Liver (tissue), 9 donors: Measurements from ENCODE around the gene BBS4. TPM values are rescaled to one million over a fixed set of nuclear protein-coding genes. Genes with fewer than 3 reads are reported as not detected.

Experiments
- DNase-seq: peaks from one replicate; pipeline ENCODE4 v3.0.0-alpha.2; 2017; ENCODE audit warnings: low spot score
- H3K27ac ChIP-seq, 2 donors: one replicate each; pipeline ENCODE4 v1.7.0; 2013; ENCODE audit warnings: inconsistent platforms in 2 of 2, low read length in 2 of 2, control low read depth in 1 of 2, low read depth in 1 of 2, mild to moderate bottlenecking in 1 of 2
- H3K27me3 ChIP-seq, 4 donors: one replicate each; pipeline versions ENCODE4 v1.6.1 to v1.7.0; 2013; ENCODE audit warnings: low read length in 3 of 4, inconsistent platforms in 1 of 4, mild to moderate bottlenecking in 1 of 4, moderate library complexity in 1 of 4; ENCODE audit not compliant: control insufficient read depth in 4 of 4, insufficient read depth in 4 of 4
- H3K36me3 ChIP-seq, 4 donors: one replicate each; pipeline versions ENCODE4 v1.6.1 to v1.7.0; 2013; ENCODE audit warnings: low read length in 3 of 4, mild to moderate bottlenecking in 3 of 4, low read depth in 1 of 4, moderate library complexity in 1 of 4; ENCODE audit not compliant: control insufficient read depth in 4 of 4, insufficient read depth in 3 of 4
- H3K4me1 ChIP-seq, 4 donors: one replicate each; pipeline versions ENCODE4 v1.6.1 to v1.7.0; 2013; ENCODE audit warnings: low read length in 3 of 4, mild to moderate bottlenecking in 3 of 4, moderate library complexity in 1 of 4; ENCODE audit not compliant: control insufficient read depth in 4 of 4, insufficient read depth in 4 of 4
- H3K4me3 ChIP-seq, 3 donors: one replicate each; pipeline versions ENCODE4 v1.6.1 to v1.7.0; 2013; ENCODE audit warnings: low read length in 3 of 3, control low read depth in 1 of 3, low read depth in 1 of 3, mild to moderate bottlenecking in 1 of 3
- H3K9ac ChIP-seq, 2 donors: one replicate each; pipeline ENCODE4 v1.7.0; 2013; ENCODE audit warnings: low read length in 2 of 2, mild to moderate bottlenecking in 2 of 2, moderate library complexity in 2 of 2, control low read depth in 1 of 2, low read depth in 1 of 2
- H3K9me3 ChIP-seq, 4 donors: one replicate each; pipeline versions ENCODE4 v1.6.1 to v1.7.0; 2013; ENCODE audit warnings: low read length in 3 of 4; ENCODE audit not compliant: control insufficient read depth in 4 of 4
- EGR1 ChIP-seq, 2 donors: IDR thresholded peaks; 2 replicates each; pipeline ENCODE4 v1.6.1; 2016 to 2018; ENCODE audit warnings: antibody characterized with exemption in 2 of 2, low read depth in 2 of 2
- FOXA1 ChIP-seq: IDR thresholded peaks from 2 replicates; pipeline ENCODE4 v1.6.1; 2016; ENCODE audit warnings: antibody characterized with exemption
- FOXA2 ChIP-seq: IDR thresholded peaks from 2 replicates; pipeline ENCODE4 v1.6.1; 2016; ENCODE audit warnings: antibody characterized with exemption
- GABPA ChIP-seq, 2 donors: IDR thresholded peaks in 1 of 2; conservative IDR thresholded peaks in 1 of 2; 2 replicates each; pipeline ENCODE4 v1.6.1; 2016; ENCODE audit warnings: antibody characterized with exemption in 2 of 2, mild to moderate bottlenecking in 1 of 2, moderate library complexity in 1 of 2
- HNF4A ChIP-seq, 2 donors: conservative IDR thresholded peaks; 2 replicates each; pipeline ENCODE4 v1.6.1; 2016; ENCODE audit warnings: antibody characterized with exemption in 2 of 2, mild to moderate bottlenecking in 2 of 2
- HNF4G ChIP-seq: IDR thresholded peaks from 2 replicates; pipeline ENCODE4 v1.6.1; 2016; ENCODE audit warnings: antibody characterized with exemption
- JUND ChIP-seq, 2 donors: IDR thresholded peaks; 2 replicates each; pipeline ENCODE4 v1.6.1; 2016; ENCODE audit warnings: antibody characterized with exemption in 2 of 2
- MAX ChIP-seq: IDR thresholded peaks from 2 replicates; pipeline ENCODE4 v1.6.1; 2016; ENCODE audit warnings: antibody characterized with exemption
- NR2F2 ChIP-seq: IDR thresholded peaks from 2 replicates; pipeline ENCODE4 v1.6.1; 2016; ENCODE audit warnings: antibody characterized with exemption
- RXRA ChIP-seq, 2 donors: IDR thresholded peaks; 2 replicates each; pipeline ENCODE4 v1.6.1; 2017 to 2018; ENCODE audit warnings: antibody characterized with exemption in 2 of 2, mild to moderate bottlenecking in 1 of 2
- SP1 ChIP-seq: IDR thresholded peaks from 2 replicates; pipeline ENCODE4 v1.6.1; 2018; ENCODE audit warnings: antibody characterized with exemption, mild to moderate bottlenecking
- TAF1 ChIP-seq: conservative IDR thresholded peaks from 2 replicates; pipeline ENCODE4 v1.6.1; 2016; ENCODE audit warnings: antibody characterized with exemption, mild to moderate bottlenecking
- YY1 ChIP-seq: IDR thresholded peaks from 2 replicates; pipeline ENCODE4 v1.6.1; 2016; ENCODE audit warnings: antibody characterized with exemption, mild to moderate bottlenecking
- WGBS: extraction: QIAGEN DNeasy Blood & Tissue Kit; methylation state at CpG from one replicate; pipeline ENCODE4 v1.1.7; 2013; 5-methylcytosine and 5-hydroxymethylcytosine counted together
- polyA plus RNA-seq, 2 donors: library from polyadenylated mRNA; stranded (reverse) in 1 of 2; unstranded in 1 of 2; fragments of 200-250 nt in 1 of 2; fragments of >200 nt in 1 of 2; fragmentation: Nextera tagmentation in 1 of 2; extraction: Ambion mirVana in 1 of 2; gene quantifications; one replicate each; pipeline versions ENCODE4 v1.2.1 to v1.2.3, GENCODE V29; 2013 to 2015
- total RNA-seq, 2 donors: library from RNA; depleted of rRNA; stranded (reverse); fragments of >200 nt; gene quantifications; one replicate each; pipeline ENCODE4 v1.2.3, GENCODE V29; 2014
- TF ChIP-seq, protein P1 (sequence below): IDR thresholded peaks from 2 replicates; pipeline ENCODE4 v1.6.1; 2016; ENCODE audit warnings: antibody characterized with exemption
- donor health status: healthy.
- donor health status: healthy.
- donor health status: healthy.
- donor health status: healthy.
- donor health status: healthy.

Gene BBS4
- total and polyA plus RNA-seq, 4 donors = 4.8 to 16.0 (median 8.3) TPM

DNA sequence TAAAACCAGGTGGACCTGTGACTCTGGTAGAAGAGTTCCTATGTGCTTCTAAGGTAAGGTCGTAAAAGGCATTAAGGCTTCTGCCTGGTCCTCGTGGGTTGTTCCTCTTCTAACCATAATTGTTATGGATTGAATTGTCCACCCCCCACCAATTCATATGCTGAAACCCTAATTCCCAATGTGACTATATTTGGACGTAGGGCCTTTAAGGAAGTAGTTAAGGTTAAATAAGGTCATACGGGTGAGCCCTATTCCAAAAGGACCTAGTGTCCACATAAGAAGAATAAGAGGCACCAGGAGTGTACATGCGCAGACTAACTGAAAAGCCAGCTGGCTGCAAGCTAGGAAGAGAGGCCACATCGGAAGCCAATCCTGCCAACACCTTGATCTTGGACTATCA is 95.6 kb downstream of the BBS4 start:
- WGBS = 87% methylated on average over 6 of the region's 6 CpGs
- Histone ChIP-seq H3K4me3 (peak overlapping the region in 1 of 3 donors; percentile 16), H3K27me3 (no peaks in the 10 kb centered on the region), H3K9ac (no peak overlapping the region), H3K4me1 (peaks cover 4 to 32% (median 25%) of the 10 kb centered on the region in 4 donors), H3K9me3 (no peaks in the 10 kb centered on the region), H3K36me3 (peaks cover 0 to 3% (median 0%) of the 10 kb centered on the region in 4 donors), H3K27ac (no peak overlapping the region)
- DNase-seq = no peak
- TF ChIP-seq JUND (IDR thresholded peaks at IDR 0.05) (no peak), GABPA (IDR thresholded peaks at IDR 0.05 in 1 of 2, conservative IDR thresholded peaks at IDR 0.05 in 1 of 2) (no peak), MAX (no peak), YY1 (no peak), HNF4A (conservative IDR thresholded peaks at IDR 0.05) (no peak), FOXA1 (no peak)

GRCh38 chr15:72782274-72783003 is 96.4 kb downstream of the BBS4 start:
- Histone ChIP-seq H3K9ac (peak overlapping the region; percentile 61 to 94), H3K36me3 (no peaks in the 10 kb centered on the region), H3K27ac (peak overlapping the region; percentile 90 to 98), H3K27me3 (no peaks in the 10 kb centered on the region), H3K9me3 (no peaks in the 10 kb centered on the region), H3K4me1 (peaks cover 4 to 32% (median 25%) of the 10 kb centered on the region in 4 donors), H3K4me3 (peak overlapping the region; percentile 97 to 98 (median 98))
- DNase-seq = no peak
- TF ChIP-seq HNF4G = no peak
- no peak for TF ChIP-seq NR2F2
- peak; percentile 5 for TF ChIP-seq SP1
- no peak for TF ChIP-seq FOXA2
- TF ChIP-seq RXRA (IDR thresholded peaks at IDR 0.05) = no peak
- TF ChIP-seq, protein P1, sequence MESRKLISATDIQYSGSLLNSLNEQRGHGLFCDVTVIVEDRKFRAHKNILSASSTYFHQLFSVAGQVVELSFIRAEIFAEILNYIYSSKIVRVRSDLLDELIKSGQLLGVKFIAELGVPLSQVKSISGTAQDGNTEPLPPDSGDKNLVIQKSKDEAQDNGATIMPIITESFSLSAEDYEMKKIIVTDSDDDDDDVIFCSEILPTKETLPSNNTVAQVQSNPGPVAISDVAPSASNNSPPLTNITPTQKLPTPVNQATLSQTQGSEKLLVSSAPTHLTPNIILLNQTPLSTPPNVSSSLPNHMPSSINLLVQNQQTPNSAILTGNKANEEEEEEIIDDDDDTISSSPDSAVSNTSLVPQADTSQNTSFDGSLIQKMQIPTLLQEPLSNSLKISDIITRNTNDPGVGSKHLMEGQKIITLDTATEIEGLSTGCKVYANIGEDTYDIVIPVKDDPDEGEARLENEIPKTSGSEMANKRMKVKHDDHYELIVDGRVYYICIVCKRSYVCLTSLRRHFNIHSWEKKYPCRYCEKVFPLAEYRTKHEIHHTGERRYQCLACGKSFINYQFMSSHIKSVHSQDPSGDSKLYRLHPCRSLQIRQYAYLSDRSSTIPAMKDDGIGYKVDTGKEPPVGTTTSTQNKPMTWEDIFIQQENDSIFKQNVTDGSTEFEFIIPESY = no peak
- 46% methylated on average over 14 of the region's 14 CpGs for WGBS

DNA sequence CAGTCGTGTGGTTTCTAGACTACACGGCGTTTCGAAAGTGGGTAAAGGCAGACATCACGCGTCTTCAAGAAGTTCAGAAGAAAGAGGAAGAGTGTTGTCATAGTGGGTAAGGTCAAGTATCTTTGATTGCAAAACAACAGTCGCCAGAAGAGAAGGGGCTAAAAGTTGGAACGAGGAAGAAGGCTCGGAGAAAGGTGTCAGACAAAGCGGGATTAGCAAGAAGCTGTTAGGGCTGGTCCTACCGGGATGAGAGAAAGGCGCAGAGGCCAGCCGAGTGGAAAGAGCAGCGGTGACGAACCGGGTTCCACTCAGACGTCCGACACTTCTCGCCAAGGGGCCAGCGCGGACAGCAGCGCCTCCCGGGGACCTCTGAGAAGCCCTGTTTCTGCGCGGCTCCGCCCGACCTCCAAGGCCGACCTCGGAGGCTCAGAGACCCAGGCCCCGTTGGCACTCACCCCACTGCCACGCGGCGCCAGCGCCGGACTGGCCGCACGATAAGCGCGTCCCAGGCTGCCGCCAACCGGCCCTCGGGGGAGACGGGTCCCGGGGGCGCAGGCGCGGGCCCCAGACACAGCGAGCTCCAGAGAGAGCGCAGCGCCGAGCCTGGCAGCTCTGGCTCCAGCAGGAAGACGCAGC is 97.1 kb downstream of the BBS4 start:
- WGBS = under 1% methylated on average over 52 of the region's 52 CpGs
- peaks cover 4 to 32% (median 25%) of the 10 kb centered on the region in 4 donors for H3K4me1 ChIP-seq

More for the DNA sequence above, 97.1 kb downstream of the BBS4 start:
- no peaks in the 10 kb centered on the region for H3K27me3 ChIP-seq
- TF ChIP-seq TAF1 (no peak), EGR1 (IDR thresholded peaks at IDR 0.05; ENCODE audit: low read depth in 2 of 2) (no peak), RXRA (IDR thresholded peaks at IDR 0.05) (peak in 1 of 2 donors; percentile 10)
- H3K27ac ChIP-seq = peak overlapping the region; percentile 90 to 98
- H3K4me3 ChIP-seq = peak overlapping the region; percentile 97 to 98 (median 98)
- H3K9ac ChIP-seq = peak overlapping the region; percentile 61 to 94
- no peaks in the 10 kb centered on the region for H3K36me3 ChIP-seq
- no peak for DNase-seq
- no peaks in the 10 kb centered on the region for H3K9me3 ChIP-seq
